Chondrocyte (in vitro differentiated cells): Measurements from ENCODE around the gene TMEM255B. TPM values are rescaled to one million over a fixed set of nuclear protein-coding genes. Genes with fewer than 3 reads are reported as not detected.
"Not testable (repeated sequence)": the region's sequence is repeated elsewhere in the genome, so short reads cannot be mapped to it uniquely, and the experiment has no call there.

Experiments
- DNase-seq: peaks from one replicate; pipeline ENCODE4 v3.0.0; 2021; ENCODE audit warnings: mixed read lengths, low spot score
- H3K27ac Mint-ChIP-seq: one replicate; pipeline ENCODE4 v1.8.0; 2021; ENCODE audit warnings: mild to moderate bottlenecking, moderate library complexity, mixed read lengths; ENCODE audit not compliant: unreplicated experiment
- H3K27me3 Mint-ChIP-seq: 2 replicates; pipeline ENCODE4 v1.8.0; 2021; ENCODE audit warnings: low read depth, mixed read lengths
- H3K36me3 Mint-ChIP-seq: 2 replicates; pipeline ENCODE4 v1.8.0; 2021; ENCODE audit warnings: low read depth, mixed read lengths
- H3K4me1 Mint-ChIP-seq: 2 replicates; pipeline ENCODE4 v1.8.0; 2021; ENCODE audit warnings: low read depth, mild to moderate bottlenecking, mixed read lengths
- H3K4me3 Mint-ChIP-seq: one replicate; pipeline ENCODE4 v1.8.0; 2021; ENCODE audit warnings: mild to moderate bottlenecking, moderate library complexity, mixed read lengths; ENCODE audit not compliant: unreplicated experiment
- H3K9me3 Mint-ChIP-seq: 2 replicates; pipeline ENCODE4 v1.8.0; 2021; ENCODE audit warnings: low read depth, mixed read lengths
- CTCF ChIP-seq: fragments of 200-600 bp; sonication (generic); IDR thresholded peaks from 2 replicates; pipeline ENCODE4 v1.5.0; 2021; ENCODE audit warnings: antibody characterized with exemption, mild to moderate bottlenecking, moderate library complexity
- total RNA-seq: library from RNA; stranded (reverse); gene quantifications from 3 replicates; pipeline ENCODE4 v1.2.1, GENCODE V29; 2021

TMEM255B gene
- total RNA-seq, 1 donor from 2014 or later, result 5.2 TPM

GRCh38 chr13:113750554-113751399 is 8.2 kb upstream of the TMEM255B start:
- Mint-ChIP-seq H3K36me3 (no peaks in the 10 kb centered on the region), H3K9me3 (no peaks in the 10 kb centered on the region), H3K4me3 (no peak overlapping the region), H3K27ac (no peak overlapping the region), H3K27me3 (peaks cover 19% of the 10 kb centered on the region), H3K4me1 (no peaks in the 10 kb centered on the region)
- DNase-seq, result no peak
- no peak for TF ChIP-seq CTCF

GRCh38 chr13:113751491-113751890 is 7.5 kb upstream of the TMEM255B start:
- DNase-seq, result no peak
- no peak for TF ChIP-seq CTCF
- Mint-ChIP-seq H3K27ac (no peak overlapping the region), H3K9me3 (no peaks in the 10 kb centered on the region), H3K36me3 (no peaks in the 10 kb centered on the region), H3K27me3 (peaks cover 19% of the 10 kb centered on the region), H3K4me1 (no peaks in the 10 kb centered on the region), H3K4me3 (no peak overlapping the region)

GRCh38 chr13:113752211-113752986 is 6.6 kb upstream of the TMEM255B start:
- peaks cover 19% of the 10 kb centered on the region for H3K27me3 Mint-ChIP-seq
- H3K36me3 Mint-ChIP-seq, H3K27ac Mint-ChIP-seq, H3K4me1 Mint-ChIP-seq, H3K4me3 Mint-ChIP-seq, H3K9me3 Mint-ChIP-seq, DNase-seq: not testable (repeated sequence)

- Mint-ChIP-seq H3K4me1 (no peaks in the 10 kb centered on the region), H3K4me3 (no peak overlapping the region), H3K27me3 (peaks cover 19% of the 10 kb centered on the region), H3K27ac (no peak overlapping the region), H3K36me3 (no peaks in the 10 kb centered on the region), H3K9me3 (no peaks in the 10 kb centered on the region)
- no peak for DNase-seq
- no peak for TF ChIP-seq CTCF
Observed at GRCh38 chr13:113753171-113753570, 5.9 kb upstream of the TMEM255B start.

- H3K36me3 Mint-ChIP-seq, result no peaks in the 10 kb centered on the region
- peaks cover 19% of the 10 kb centered on the region for H3K27me3 Mint-ChIP-seq
Observed at GRCh38 chr13:113754242-113754641, 4.8 kb upstream of the TMEM255B start.

More at GRCh38 chr13:113754242-113754641, 4.8 kb upstream of the TMEM255B start:
- no peaks in the 10 kb centered on the region for H3K9me3 Mint-ChIP-seq
- H3K4me1 Mint-ChIP-seq, result peaks cover 2% of the 10 kb centered on the region
- TF ChIP-seq CTCF, result no peak
- H3K4me3 Mint-ChIP-seq, result no peak overlapping the region
- no peak overlapping the region for H3K27ac Mint-ChIP-seq
- DNase-seq, result no peak
